Measurements from ENCODE around the gene B3GALT5. TPM values are rescaled to one million over a fixed set of nuclear protein-coding genes. Genes with fewer than 3 reads are reported as not detected.

Gene B3GALT5
- total RNA-seq, 1 experiment from 2014 or later = 0.09 TPM

DNA sequence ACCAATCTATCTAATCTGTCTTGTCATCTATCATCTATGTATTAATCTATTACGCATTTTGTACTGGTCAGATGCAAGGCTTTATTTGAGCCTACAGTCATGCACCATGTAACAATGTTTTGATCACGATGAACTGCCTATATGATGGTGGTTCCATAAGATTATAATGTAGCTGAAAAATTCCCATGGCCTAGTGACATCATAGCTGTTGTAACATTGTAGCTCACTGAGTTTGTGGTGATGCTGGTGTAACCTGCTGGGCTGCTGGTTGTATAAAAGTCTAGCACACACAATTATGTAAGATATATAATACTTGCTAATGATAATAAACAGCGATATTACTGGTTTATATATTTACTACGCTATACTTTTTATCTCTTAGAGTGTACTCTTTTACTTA, 67.5 kb downstream of the B3GALT5 start:
- Histone ChIP-seq H3K9me2 (ENCODE audit: insufficient read depth) (no peaks in the 10 kb centered on the region), H2AFZ (no peak overlapping the region), H3K79me2 (ENCODE audit: low read depth) (no peaks in the 10 kb centered on the region), H4K20me1 (ENCODE audit: insufficient read depth) (no peaks in the 10 kb centered on the region), H3K4me2 (no peak overlapping the region), H3F3A (ENCODE audit: insufficient read depth, low read depth) (no peaks in the 10 kb centered on the region), H3K27me3 (ENCODE audit: insufficient read depth, low read depth) (peaks cover 18% of the 10 kb centered on the region), H3K4me1 (replicated peaks; ENCODE audit: insufficient read depth) (no peaks in the 10 kb centered on the region), H3K4me3 (no peak overlapping the region), H3K36me3 (ENCODE audit: low read depth) (no peaks in the 10 kb centered on the region), H3K27ac (no peak overlapping the region), H3K9me3 (ENCODE audit: insufficient read depth, low read depth) (no peaks in the 10 kb centered on the region)
- TF ChIP-seq EZH2 (IDR thresholded peaks at IDR 0.05; ENCODE audit: low read depth) = no peak
- TF ChIP-seq, protein P1, sequence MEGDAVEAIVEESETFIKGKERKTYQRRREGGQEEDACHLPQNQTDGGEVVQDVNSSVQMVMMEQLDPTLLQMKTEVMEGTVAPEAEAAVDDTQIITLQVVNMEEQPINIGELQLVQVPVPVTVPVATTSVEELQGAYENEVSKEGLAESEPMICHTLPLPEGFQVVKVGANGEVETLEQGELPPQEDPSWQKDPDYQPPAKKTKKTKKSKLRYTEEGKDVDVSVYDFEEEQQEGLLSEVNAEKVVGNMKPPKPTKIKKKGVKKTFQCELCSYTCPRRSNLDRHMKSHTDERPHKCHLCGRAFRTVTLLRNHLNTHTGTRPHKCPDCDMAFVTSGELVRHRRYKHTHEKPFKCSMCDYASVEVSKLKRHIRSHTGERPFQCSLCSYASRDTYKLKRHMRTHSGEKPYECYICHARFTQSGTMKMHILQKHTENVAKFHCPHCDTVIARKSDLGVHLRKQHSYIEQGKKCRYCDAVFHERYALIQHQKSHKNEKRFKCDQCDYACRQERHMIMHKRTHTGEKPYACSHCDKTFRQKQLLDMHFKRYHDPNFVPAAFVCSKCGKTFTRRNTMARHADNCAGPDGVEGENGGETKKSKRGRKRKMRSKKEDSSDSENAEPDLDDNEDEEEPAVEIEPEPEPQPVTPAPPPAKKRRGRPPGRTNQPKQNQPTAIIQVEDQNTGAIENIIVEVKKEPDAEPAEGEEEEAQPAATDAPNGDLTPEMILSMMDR (conservative IDR thresholded peaks at IDR 0.05) = no peak
- no TSS peak for BruUV-seq (replicated peaks)
- POLR2A ChIA-PET (ENCODE audit: unreplicated experiment) = no interaction called here
- CTCF ChIA-PET = no interaction called here
- intact Hi-C loops (cut with micrococcal nuclease; ENCODE audit: unreplicated experiment) = no loop called here
- DNase-seq = no peak

DNA sequence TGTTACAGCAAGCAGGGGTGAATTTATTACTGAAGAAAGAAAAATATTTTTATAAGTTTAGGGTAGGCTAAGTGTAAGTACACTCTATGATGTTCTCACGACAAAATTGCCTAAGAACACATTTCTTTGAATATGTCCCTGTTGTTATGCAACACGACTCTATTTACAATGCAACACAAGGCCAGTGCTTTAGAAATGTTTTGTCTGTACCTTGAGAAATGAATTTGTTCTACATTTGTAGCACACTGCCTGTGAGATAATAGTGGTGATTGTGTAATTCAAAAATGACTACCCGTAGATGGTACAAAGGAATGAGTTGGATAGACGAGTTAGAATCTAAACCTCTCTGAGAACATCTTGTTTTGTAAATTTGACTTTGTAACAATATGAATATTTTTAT, 68.5 kb downstream of the B3GALT5 start:
- ChIA-PET CTCF (no interaction called here), POLR2A (ENCODE audit: unreplicated experiment) (no interaction called here)

DNA sequence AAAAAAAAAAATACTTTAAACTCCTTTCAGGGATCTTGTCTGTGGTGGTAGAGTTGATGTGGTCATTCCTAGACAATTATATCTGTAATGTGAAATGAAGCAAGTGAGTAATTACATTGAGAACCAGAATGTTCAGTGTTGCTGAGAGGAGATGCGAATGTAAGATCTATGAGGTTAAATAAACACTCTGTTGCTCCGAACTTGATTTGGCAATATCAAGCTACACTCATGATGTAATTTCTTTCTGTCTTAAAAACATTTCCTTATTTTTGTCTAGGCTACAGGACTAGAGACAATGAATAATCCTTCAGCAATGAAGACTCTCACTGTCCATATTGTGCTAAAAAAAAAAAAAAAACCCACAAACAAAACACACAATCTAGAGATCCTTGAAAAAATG, 69.1 kb downstream of the B3GALT5 start:
- Histone ChIP-seq H3K9me3 (ENCODE audit: insufficient read depth, low read depth) (no peaks in the 10 kb centered on the region), H3K79me2 (ENCODE audit: low read depth) (no peaks in the 10 kb centered on the region), H3K4me2 (no peak overlapping the region), H4K20me1 (ENCODE audit: insufficient read depth) (no peaks in the 10 kb centered on the region), H3K4me1 (replicated peaks; ENCODE audit: insufficient read depth) (no peaks in the 10 kb centered on the region), H2AFZ (no peak overlapping the region), H3K27me3 (ENCODE audit: insufficient read depth, low read depth) (peaks cover 11% of the 10 kb centered on the region; the same call in 1 of the 2 replicates), H3K4me3 (no peak overlapping the region), H3K36me3 (ENCODE audit: low read depth) (no peaks in the 10 kb centered on the region), H3F3A (ENCODE audit: insufficient read depth, low read depth) (no peaks in the 10 kb centered on the region), H3K9me2 (ENCODE audit: insufficient read depth) (no peaks in the 10 kb centered on the region), H3K27ac (no peak overlapping the region)
- ChIA-PET CTCF (no interaction called here), POLR2A (ENCODE audit: unreplicated experiment) (no interaction called here)
- intact Hi-C loops (cut with micrococcal nuclease; ENCODE audit: unreplicated experiment) = no loop called here
- no peak for DNase-seq
- TF ChIP-seq EZH2 (IDR thresholded peaks at IDR 0.05; ENCODE audit: low read depth) = no peak
- TF ChIP-seq, protein P1 (conservative IDR thresholded peaks at IDR 0.05) = no peak
- no TSS peak for BruUV-seq (replicated peaks)

More for the DNA sequence above, 68.5 kb downstream of the B3GALT5 start:
- Histone ChIP-seq H3K9me3 (ENCODE audit: insufficient read depth, low read depth) (no peaks in the 10 kb centered on the region), H3K27ac (no peak overlapping the region), H3K36me3 (ENCODE audit: low read depth) (no peaks in the 10 kb centered on the region), H3K4me2 (no peak overlapping the region), H2AFZ (no peak overlapping the region), H3K27me3 (ENCODE audit: insufficient read depth, low read depth) (peaks cover 16% of the 10 kb centered on the region), H3K79me2 (ENCODE audit: low read depth) (no peaks in the 10 kb centered on the region), H3K4me1 (replicated peaks; ENCODE audit: insufficient read depth) (no peaks in the 10 kb centered on the region), H4K20me1 (ENCODE audit: insufficient read depth) (no peaks in the 10 kb centered on the region), H3F3A (ENCODE audit: insufficient read depth, low read depth) (no peaks in the 10 kb centered on the region), H3K4me3 (no peak overlapping the region), H3K9me2 (ENCODE audit: insufficient read depth) (no peaks in the 10 kb centered on the region)
- TF ChIP-seq, protein P1 (conservative IDR thresholded peaks at IDR 0.05) = no peak
- no peak for TF ChIP-seq EZH2 (IDR thresholded peaks at IDR 0.05; ENCODE audit: low read depth)
- intact Hi-C loops (cut with micrococcal nuclease; ENCODE audit: unreplicated experiment) = no loop called here
- DNase-seq = no peak
- BruUV-seq (replicated peaks) = no TSS peak

Measured in PC-9 (cell line).